Fibroblast of villous mesenchyme (primary cell): ENCODE measurements around the gene MRPS22. TPM values are rescaled to one million over a fixed set of nuclear protein-coding genes. Genes with fewer than 3 reads are reported as not detected.
A peak's percentile ranks its signal among the peaks of the same experiment; 100 is the strongest.

Experiments
- DNase-seq: peaks from one replicate; pipeline ENCODE4 v3.0.0-alpha.2; 2010; ENCODE audit warnings: low read depth
- H3K4me3 ChIP-seq: 2 replicates; pipeline ENCODE4 v1.5.1; 2011; ENCODE audit warnings: low read depth, mild to moderate bottlenecking, low read length
- total RNA-seq: library from RNA; depleted of rRNA; stranded (reverse); fragments of >200 nt; gene quantifications from 2 replicates; pipeline ENCODE4 v1.2.3, GENCODE V29; 2012
- TF ChIP-seq, protein P1 (sequence below): IDR thresholded peaks from 2 replicates; pipeline ENCODE4 v1.5.1; 2012; ENCODE audit warnings: low read depth, mild to moderate bottlenecking, low read length; ENCODE audit not compliant: insufficient read depth

The MRPS22 gene
- total RNA-seq, 1 donor, result 89.8 TPM

- no peak for DNase-seq
- H3K4me3 ChIP-seq, result no peak overlapping the region
- TF ChIP-seq, protein P1, sequence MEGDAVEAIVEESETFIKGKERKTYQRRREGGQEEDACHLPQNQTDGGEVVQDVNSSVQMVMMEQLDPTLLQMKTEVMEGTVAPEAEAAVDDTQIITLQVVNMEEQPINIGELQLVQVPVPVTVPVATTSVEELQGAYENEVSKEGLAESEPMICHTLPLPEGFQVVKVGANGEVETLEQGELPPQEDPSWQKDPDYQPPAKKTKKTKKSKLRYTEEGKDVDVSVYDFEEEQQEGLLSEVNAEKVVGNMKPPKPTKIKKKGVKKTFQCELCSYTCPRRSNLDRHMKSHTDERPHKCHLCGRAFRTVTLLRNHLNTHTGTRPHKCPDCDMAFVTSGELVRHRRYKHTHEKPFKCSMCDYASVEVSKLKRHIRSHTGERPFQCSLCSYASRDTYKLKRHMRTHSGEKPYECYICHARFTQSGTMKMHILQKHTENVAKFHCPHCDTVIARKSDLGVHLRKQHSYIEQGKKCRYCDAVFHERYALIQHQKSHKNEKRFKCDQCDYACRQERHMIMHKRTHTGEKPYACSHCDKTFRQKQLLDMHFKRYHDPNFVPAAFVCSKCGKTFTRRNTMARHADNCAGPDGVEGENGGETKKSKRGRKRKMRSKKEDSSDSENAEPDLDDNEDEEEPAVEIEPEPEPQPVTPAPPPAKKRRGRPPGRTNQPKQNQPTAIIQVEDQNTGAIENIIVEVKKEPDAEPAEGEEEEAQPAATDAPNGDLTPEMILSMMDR, result no peak
Observed at GRCh38 chr3:139318826-139319225, 25.0 kb upstream of the MRPS22 start.

GRCh38 chr3:139319428-139320402 is 24.1 kb upstream of the MRPS22 start:
- no peak overlapping the region for H3K4me3 ChIP-seq
- TF ChIP-seq, protein P1, result peak; percentile 43
- DNase-seq, result no peak

DNA sequence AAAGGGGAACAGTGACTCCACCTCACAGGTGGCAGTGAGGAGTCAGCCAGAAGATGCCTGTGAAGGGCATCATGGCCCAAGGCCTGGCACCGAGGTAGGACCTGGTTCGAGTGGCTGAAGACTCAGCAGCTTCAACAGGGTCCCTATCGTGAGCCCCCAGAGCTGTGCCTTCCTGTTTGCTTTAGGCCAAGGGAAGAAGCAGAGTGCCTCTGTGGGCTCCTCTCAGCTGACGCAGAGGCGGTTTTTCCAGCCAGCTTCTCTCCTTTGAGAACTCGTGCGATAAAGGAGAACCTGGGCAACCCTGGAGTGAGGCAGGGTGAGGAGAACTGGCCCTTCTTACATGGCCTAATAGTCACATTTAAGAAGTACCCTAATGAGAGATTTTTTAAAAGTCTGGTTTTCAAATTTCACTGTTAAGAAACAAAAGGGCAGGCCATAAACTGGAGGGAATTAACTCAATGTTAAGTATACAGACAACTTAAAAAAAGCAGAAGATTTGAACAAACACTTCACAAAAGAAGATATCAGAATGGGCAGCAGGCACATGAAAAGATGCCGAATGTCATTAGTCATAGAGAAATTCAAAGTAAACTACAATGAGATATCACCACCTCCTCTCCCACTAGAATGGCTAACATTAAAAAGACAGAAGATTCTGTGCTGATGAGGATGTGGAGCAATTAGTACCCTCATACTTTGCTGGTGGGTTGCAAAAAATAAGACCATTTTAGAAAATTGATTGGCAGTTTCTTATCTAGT is 23.1 kb upstream of the MRPS22 start:
- DNase-seq, result no peak
- TF ChIP-seq, protein P1, result no peak
- H3K4me3 ChIP-seq, result no peak overlapping the region

- H3K4me3 ChIP-seq, result no peak overlapping the region
- DNase-seq, result no peak
- TF ChIP-seq, protein P1, result no peak
Observed at GRCh38 chr3:139322346-139322745, 21.5 kb upstream of the MRPS22 start.

GRCh38 chr3:139323146-139323545 is 20.7 kb upstream of the MRPS22 start:
- H3K4me3 ChIP-seq, result no peak overlapping the region
- no peak for DNase-seq
- TF ChIP-seq, protein P1, result no peak

DNA sequence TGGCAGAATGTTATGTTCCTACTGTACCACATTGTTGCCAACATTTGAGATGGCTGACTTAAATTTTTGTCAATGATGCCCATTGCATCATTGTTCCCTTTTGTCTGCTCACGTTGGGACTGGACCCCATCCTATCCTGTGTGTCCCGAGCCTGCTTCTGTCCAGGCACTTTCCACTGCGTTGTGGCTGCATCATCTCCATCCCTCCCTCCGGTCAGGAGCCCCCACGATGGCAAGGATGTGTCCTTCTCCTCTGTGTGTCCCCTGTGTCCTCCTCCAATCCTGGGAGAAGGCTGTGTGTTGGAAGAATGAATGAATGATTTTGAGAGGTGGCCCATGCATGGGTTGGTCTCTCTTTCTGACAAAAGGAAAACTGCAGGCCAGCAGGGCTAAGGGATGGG is 19.4 kb upstream of the MRPS22 start:
- DNase-seq, result no peak
- no peak overlapping the region for H3K4me3 ChIP-seq
- TF ChIP-seq, protein P1, result no peak
